ENCODE measurements around the gene KIF17.
"Not testable (repeated sequence)": the region's sequence is repeated elsewhere in the genome, so short reads cannot be mapped to it uniquely, and the experiment has no call there.

KIF17 gene

DNA sequence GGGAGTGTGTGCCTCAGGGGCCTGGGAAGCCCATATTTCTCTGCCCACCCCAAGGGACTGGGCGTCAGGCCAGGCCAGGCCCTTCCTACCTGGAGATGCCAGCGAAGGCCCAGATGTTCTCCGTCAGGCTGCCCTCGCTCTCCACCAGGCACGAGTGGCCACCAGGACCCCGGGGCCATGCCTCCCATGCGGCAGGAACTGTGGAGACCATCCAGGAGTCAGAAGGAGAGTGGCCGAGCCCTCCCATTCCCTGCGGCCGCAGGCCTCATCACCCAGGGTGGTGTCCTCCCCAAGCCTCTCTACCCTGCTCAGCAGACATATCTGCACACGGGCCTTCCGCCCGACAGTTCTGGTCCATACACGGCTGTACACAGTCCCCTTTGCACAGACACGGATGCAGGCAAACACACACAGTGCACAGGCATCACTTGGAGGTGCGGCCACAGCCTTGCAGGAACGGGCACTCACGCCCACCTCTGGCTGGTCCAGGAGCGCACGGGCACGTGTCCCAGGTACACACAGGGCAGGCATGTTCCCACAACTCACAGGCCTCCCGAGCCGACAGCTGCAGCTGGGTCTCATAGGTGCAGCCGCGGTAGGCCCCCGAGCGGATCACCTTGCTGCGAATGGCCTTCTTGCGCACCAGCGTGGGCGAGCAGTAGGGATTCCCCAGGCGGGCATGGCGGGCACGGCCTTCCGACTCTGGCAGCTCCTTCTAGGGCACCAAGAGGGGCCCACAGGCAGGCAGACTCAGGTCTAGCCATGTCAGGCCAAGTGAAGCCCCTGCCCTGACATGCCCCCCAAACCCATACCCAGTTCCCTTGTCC is 5.9 kb upstream of the KIF17 start:
- ATAC-seq (replicated peaks) (no peak), DNase-seq (no peak)
- Mint-ChIP-seq H3K36me3 (no peaks in the 10 kb centered on the region), H3K9me3 (no peaks in the 10 kb centered on the region), H3K27ac (no peak overlapping the region), H3K27me3 (peaks cover 13 to 34% of the 10 kb centered on the region in 2 donors), H3K4me1 (peaks cover 4 to 7% of the 10 kb centered on the region in 2 donors), H3K4me3 (no peak overlapping the region)

DNA sequence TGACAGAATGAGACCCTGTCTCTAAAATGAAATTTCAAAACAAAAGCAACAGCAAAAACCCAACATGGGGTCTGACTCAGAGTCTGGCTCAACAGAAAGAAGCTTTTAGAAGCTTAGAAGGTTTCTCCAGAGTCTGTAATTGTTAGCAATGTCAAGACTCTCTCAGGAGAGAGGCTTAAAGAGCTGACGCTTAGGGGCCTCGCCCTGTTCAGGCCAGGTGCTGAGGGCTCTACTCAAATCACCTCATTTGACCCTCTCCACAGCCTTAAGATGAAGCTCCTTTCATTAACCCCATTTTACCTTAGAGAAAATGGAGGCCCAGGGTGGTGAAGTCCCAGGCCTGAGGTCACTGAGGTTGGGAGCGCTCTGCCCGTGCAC is 5.3 kb upstream of the KIF17 start:
- Mint-ChIP-seq H3K4me3 (no peak overlapping the region), H3K4me1 (peaks cover 6 to 7% of the 10 kb centered on the region in 2 donors), H3K36me3 (no peaks in the 10 kb centered on the region), H3K9me3 (no peaks in the 10 kb centered on the region), H3K27ac (no peak overlapping the region), H3K27me3 (peaks cover 9 to 34% of the 10 kb centered on the region in 2 donors)
- no peak for ATAC-seq (replicated peaks)
- DNase-seq, result no peak

DNA sequence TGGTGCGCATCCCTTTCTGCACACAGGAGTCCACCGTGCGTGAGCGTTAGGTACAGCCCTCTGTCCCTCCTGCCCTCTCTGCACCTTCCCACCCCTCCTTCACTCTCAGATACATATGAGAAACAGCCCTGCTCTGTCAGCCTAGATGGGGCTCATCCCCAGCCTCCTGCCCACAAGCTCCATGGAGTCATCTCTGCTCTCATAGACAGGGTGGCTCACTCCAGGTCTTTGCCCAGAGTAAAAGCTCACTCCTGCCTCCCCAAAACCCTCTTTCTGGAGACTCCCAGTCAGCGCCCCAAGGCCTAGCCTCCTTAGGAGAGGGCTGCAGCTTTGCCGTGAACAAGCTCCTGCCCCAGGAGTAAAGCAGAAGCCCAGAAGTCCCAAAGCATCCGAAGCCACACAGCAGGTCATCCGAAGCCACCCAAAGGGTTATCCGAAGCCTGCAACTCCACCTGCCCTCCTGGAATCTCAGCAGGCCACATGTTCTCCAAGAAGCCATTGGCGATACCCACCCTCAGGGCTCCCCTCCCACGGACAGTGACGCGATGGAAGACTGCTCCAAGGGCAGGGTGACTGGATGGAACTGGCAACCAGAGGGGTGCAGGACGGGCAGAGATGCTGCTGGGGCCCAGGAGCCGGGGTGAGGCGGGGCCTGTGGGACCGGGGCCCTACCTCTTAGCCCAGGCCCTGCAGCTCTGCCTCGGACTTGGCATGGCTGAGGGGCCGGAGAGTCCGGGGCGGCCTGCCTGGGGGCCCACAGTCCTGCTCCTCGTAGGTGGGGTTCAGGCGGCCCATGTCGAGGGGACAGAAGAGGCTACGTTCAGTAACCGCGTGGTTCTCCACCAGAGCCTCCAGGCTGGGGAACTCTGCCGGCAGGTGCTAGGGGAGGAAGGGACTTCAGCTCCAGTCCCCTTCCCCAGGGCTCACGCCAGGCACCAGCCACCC is 3.6 kb upstream of the KIF17 start:
- peaks cover 11 to 40% of the 10 kb centered on the region in 2 donors for H3K27me3 Mint-ChIP-seq
- no peak overlapping the region for H3K4me3 Mint-ChIP-seq
- H3K36me3 Mint-ChIP-seq, result peaks cover 0 to under 1% of the 10 kb centered on the region in 2 donors
- no peak for DNase-seq
- H3K9me3 Mint-ChIP-seq, result no peaks in the 10 kb centered on the region
- no peak overlapping the region for H3K27ac Mint-ChIP-seq
- no peak for ATAC-seq (replicated peaks)
- peaks cover 7 to 8% of the 10 kb centered on the region in 2 donors for H3K4me1 Mint-ChIP-seq

DNA sequence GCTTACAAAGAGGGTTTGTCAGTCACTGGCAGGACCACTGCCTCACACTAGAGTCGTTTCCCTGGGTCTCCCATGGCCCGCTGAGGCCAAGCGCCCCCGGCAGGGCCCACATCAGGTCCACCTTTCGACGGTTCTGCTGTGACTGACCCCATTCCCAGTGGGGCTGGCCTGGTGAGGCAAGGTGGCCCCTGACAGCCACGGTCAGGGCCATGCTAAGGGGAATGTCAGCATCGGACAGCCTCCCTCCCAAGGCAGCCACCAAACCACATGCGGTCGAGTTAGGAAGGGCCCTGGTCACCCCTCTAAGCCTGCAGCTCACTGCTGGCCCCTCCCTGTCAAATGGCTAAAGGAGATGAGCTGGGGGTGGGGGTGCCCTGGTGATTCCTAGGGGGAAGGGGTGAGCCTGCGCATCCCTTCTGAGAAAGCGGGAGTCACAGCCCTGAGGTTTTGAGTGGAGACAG is 2.9 kb upstream of the KIF17 start:
- peaks cover 0 to 4% of the 10 kb centered on the region in 2 donors for H3K36me3 Mint-ChIP-seq
- DNase-seq (no peak), ATAC-seq (replicated peaks) (no peak)
- no peaks in the 10 kb centered on the region for H3K9me3 Mint-ChIP-seq
- H3K27me3 Mint-ChIP-seq, result peaks cover 17 to 47% of the 10 kb centered on the region in 2 donors
- H3K27ac Mint-ChIP-seq, result no peak overlapping the region
- peaks cover 10 to 12% of the 10 kb centered on the region in 2 donors for H3K4me1 Mint-ChIP-seq
- H3K4me3 Mint-ChIP-seq, result no peak overlapping the region

DNA sequence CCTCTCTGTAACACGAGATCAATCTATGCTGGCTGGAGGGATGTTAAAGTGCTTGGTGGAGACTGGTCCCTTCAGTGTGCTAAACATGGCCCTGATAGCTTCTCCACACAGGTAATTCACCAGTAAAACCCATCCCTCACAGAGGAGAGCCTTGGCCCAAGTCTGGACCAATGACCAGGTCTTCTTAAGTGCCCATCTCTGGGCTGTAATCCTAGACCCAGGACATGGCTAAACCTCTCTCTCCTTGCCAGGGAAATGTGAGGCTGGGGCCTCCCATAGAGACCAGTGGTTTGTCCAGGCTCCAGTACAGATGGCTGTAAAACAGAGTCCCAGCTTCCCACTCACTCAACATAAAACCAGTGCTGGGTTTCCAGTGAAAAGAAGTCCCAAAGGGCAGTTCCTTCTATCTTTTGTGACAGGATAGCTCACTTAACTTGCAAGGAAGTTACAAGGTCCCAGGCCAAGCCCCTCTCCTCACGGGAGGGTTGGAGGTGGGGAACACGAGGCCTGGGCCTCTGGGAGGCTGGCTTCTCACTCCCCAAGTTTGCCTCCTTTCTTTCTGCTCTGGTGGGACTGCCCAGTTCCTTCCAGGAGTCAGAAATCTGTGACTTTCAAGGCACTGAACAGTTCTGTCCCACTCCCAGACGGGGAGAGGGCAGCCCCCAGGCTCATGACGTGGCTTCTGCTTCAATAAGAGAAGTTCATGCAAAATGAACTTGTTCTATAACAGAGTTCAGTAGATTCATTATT is 2.2 kb upstream of the KIF17 start:
- ATAC-seq (replicated peaks), result no peak
- Mint-ChIP-seq H3K36me3 (peaks cover 0 to 4% of the 10 kb centered on the region in 2 donors), H3K27me3 (peaks cover 20 to 53% of the 10 kb centered on the region in 2 donors), H3K9me3 (no peaks in the 10 kb centered on the region), H3K4me3 (no peak overlapping the region), H3K27ac (peak overlapping the region; percentile 22), H3K4me1 (peaks cover 10 to 12% of the 10 kb centered on the region in 2 donors)
- no peak for DNase-seq

DNA sequence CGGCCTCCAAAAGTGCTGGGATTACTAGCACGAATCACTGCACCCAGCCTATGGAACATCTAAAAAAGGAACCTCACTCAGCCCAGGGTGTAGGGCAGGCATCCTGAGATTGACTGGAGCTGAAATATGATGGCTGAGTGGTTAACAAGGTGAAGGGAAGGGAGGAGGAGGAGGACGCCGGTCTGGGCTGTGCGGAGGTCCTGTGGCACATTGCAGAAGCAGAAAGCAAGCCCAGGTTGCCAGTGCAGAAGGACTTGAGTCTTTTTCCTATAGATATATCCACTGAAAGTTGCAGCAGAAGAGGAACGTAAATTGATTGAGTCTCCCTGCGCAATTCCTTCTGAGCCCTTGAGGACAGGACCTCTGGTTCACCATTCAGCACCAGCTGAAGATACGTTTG is 1.5 kb upstream of the KIF17 start:
- Mint-ChIP-seq H3K4me1 (peaks cover 10 to 12% of the 10 kb centered on the region in 2 donors), H3K9me3 (no peaks in the 10 kb centered on the region), H3K36me3 (peaks cover 0 to 4% of the 10 kb centered on the region in 2 donors), H3K4me3 (no peak overlapping the region), H3K27ac (no peak overlapping the region), H3K27me3 (peaks cover 20 to 57% of the 10 kb centered on the region in 2 donors)
- ATAC-seq (replicated peaks) (no peak), DNase-seq (no peak)

DNA sequence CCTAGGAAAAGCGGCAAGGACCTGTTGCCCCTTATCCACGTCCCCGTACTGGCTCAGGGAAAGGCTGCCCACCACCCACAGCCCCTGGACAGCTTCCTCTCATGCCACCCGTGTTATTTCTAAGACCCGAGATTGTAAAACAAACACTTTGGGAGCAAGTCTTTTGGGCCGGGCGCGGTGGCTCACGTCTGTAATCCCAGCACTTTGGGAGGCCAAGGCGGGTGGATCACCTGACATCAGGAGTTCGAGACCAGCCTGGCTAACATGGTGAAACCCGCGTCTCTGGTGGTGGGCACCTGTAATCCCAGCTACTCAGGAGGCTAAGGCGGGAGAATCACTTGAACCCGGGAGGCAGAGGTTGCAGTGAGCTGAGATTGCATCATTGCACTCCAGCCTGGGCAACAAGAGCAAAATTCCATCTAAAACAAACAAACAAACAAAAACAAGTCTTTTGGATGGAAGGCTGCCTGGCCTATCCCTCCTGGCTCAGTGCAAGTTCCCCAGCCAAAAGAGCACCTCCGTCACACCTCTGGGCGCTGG is 606 bp upstream of the KIF17 start:
- not testable (repeated sequence) for DNase-seq; H3K9me3 Mint-ChIP-seq; H3K36me3 Mint-ChIP-seq; ATAC-seq (replicated peaks)
- H3K4me3 Mint-ChIP-seq, result peak overlapping the region; percentile 74 to 79
- peaks cover 20 to 57% of the 10 kb centered on the region in 2 donors for H3K27me3 Mint-ChIP-seq
- H3K27ac Mint-ChIP-seq, result peak overlapping the region; percentile 42
- H3K4me1 Mint-ChIP-seq, result peaks cover 10 to 12% of the 10 kb centered on the region in 2 donors

DNA sequence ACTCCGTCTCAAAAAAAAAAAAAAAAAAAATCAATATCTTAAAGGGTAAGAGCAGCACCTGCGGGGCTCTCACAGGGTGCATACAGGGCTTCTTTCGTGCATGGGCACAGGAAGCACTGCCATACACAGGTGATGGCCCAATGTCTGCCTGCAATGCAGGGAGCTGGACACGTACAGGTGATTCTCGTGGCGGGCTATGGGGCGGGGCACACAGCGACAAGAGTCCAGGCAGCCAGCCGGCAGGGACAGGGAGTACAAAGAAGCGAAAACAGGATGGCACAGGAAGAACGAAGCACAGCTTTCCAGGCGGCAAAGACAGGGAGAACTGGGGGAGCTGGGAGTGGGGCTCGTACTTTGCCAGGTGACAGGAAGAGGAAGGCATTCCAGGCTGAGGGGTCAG is 1.6 kb downstream of the KIF17 start:
- no peaks in the 10 kb centered on the region for H3K9me3 Mint-ChIP-seq
- peaks cover 10 to 12% of the 10 kb centered on the region in 2 donors for H3K4me1 Mint-ChIP-seq
- DNase-seq (no peak), ATAC-seq (replicated peaks) (no peak)
- H3K27me3 Mint-ChIP-seq, result peaks cover 20 to 49% of the 10 kb centered on the region in 2 donors
- H3K27ac Mint-ChIP-seq, result no peak overlapping the region
- peak overlapping the region; percentile 21 to 62 for H3K4me3 Mint-ChIP-seq
- peaks cover 0 to 4% of the 10 kb centered on the region in 2 donors for H3K36me3 Mint-ChIP-seq

DNA sequence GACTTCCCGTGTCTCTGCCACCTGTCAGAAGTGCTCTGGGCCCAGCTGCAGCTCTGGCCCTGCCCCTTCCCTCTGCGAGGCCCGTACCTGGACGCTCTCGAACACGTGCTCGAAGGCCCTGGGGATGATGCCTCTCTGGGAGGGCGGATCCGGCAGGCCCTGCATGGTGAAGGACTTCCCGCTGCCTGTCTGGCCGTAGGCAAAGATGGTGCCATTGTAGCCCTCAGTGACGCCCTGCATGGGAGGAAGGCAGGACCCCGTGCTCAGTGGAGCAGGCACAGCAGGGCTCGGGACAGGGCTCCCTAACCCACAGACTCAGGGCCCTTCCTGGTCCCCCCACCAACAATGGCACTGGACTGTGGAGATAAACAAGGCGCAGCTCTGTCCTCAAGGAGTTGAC is 2.4 kb downstream of the KIF17 start:
- peaks cover 0 to 4% of the 10 kb centered on the region in 2 donors for H3K36me3 Mint-ChIP-seq
- ATAC-seq (replicated peaks) (no peak), DNase-seq (no peak)
- H3K4me3 Mint-ChIP-seq, result no peak overlapping the region
- H3K4me1 Mint-ChIP-seq, result peaks cover 10 to 12% of the 10 kb centered on the region in 2 donors
- H3K9me3 Mint-ChIP-seq, result no peaks in the 10 kb centered on the region
- H3K27ac Mint-ChIP-seq, result no peak overlapping the region
- peaks cover 20 to 41% of the 10 kb centered on the region in 2 donors for H3K27me3 Mint-ChIP-seq

DNA sequence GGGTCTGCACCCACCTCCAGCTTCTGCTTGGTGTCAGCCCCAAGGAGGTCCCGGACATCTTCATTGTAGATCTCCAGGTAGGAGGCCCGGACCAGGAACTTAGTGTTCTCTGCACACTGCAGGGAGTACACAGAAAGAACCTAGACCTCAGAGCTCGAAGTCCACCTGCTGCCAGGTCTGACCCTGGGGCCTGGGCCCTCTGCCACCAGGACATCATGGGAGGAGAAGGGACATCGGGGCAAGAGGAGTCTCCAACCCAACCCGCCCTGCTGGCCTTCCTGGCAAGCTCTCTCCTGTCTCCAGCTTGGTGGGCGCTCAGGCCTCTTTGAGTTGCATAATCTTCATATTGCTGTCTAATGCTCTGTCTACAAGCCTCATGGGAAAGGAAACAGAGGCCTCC is 4.4 kb downstream of the KIF17 start:
- peaks cover 14 to 35% of the 10 kb centered on the region in 2 donors for H3K27me3 Mint-ChIP-seq
- H3K4me1 Mint-ChIP-seq, result peaks cover 6 to 7% of the 10 kb centered on the region in 2 donors
- DNase-seq (no peak), ATAC-seq (replicated peaks) (no peak)
- H3K36me3 Mint-ChIP-seq, result peaks cover 0 to 4% of the 10 kb centered on the region in 2 donors
- H3K4me3 Mint-ChIP-seq, result no peak overlapping the region
- no peaks in the 10 kb centered on the region for H3K9me3 Mint-ChIP-seq
- H3K27ac Mint-ChIP-seq, result no peak overlapping the region

DNA sequence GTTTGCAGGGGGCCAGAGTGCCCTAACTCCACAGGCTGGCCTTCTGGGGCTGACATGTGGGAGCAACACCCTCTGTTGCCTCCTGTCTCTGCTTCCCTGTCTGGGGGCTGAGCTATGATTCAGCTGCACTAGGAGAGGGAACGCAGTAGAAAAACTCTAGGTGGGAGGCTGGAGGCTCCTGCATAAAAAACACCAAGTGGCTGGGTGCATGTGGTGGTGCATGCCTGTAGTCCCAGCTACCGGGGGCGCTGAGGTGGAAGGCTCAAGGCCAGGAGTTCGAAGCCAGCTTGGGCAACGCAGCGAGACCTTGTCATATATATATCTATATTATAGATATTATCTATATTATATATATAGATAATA is 5.6 kb downstream of the KIF17 start:
- no peak for DNase-seq
- Mint-ChIP-seq H3K27ac (no peak overlapping the region), H3K27me3 (peaks cover 20 to 34% of the 10 kb centered on the region in 2 donors), H3K4me3 (no peak overlapping the region), H3K4me1 (peaks cover 4 to 6% of the 10 kb centered on the region in 2 donors), H3K9me3 (no peaks in the 10 kb centered on the region), H3K36me3 (peaks cover 0 to 4% of the 10 kb centered on the region in 2 donors)
- no peak for ATAC-seq (replicated peaks)

DNA sequence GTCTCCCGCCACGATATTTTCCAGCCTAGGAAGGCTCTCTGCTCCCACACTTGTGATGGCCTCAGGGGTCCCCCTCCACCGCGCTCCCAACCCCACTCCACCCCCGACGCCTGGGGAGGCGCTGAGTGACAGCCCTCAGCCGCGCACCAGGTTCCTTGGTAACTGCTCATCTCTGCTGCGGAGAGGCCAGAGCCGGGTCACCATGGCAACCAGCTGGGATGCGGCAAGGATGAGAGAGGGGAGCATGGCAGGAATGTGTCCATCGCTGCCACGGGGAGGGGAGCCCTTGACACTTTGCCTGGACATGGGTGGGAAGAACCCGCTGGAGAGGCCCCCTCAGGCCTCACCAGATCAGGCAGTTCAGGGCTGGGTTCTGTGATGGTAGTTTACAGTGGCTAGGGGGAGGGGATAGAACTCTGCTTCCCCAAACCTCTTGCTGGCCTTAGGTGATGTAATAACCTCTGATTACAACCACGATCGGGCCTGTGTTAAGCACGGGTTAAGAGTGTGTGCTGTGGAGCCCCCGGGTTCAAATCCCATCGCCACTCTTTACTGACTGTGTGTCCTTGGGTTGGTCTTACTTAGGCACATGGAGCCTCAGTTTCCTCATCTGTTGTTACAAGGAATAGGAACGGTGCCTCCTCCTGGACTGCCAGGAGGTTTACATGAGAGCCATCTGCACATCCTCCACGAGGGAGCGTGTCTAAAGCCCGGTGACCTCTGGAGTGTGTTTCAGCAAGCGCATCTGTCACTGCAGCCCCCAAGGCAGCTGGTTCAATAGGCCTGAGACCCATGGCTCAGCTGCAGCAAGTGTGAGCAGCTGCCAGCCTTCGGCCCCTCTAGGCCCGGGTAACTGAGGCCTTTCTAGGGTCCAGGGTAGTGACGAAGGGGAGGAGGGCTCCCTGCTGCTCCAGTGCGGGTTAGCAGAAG is 6.3 kb downstream of the KIF17 start:
- Mint-ChIP-seq H3K9me3 (no peaks in the 10 kb centered on the region), H3K4me3 (no peak overlapping the region), H3K27me3 (peaks cover 17 to 32% of the 10 kb centered on the region in 2 donors), H3K4me1 (peaks cover 4 to 5% of the 10 kb centered on the region in 2 donors), H3K36me3 (peaks cover 0 to 4% of the 10 kb centered on the region in 2 donors), H3K27ac (no peak overlapping the region)
- DNase-seq (no peak), ATAC-seq (replicated peaks) (no peak)
